K562 (cell line): ENCODE results near the gene GOLPH3L. TPM values are rescaled to one million over a fixed set of nuclear protein-coding genes. Genes with fewer than 3 reads are reported as not detected.
A peak's percentile ranks its signal among the peaks of the same experiment; 100 is the strongest.

Experiments used
- ARID2 ChIP-seq: fragments of 450-650 bp; IDR thresholded peaks from 2 replicates; pipeline ENCODE4 v1.6.1; 2017; ENCODE audit warnings: antibody characterized with exemption, mild to moderate bottlenecking
- CBX8 ChIP-seq: fragments of 200-600 bp; sonication (generic); IDR thresholded peaks from 2 replicates; pipeline ENCODE4 v1.6.1; 2012; ENCODE audit warnings: borderline replicate concordance, mixed run types, low read depth, mild to moderate bottlenecking, moderate library complexity, mixed read lengths, low read length, control low read depth, inconsistent platforms; ENCODE audit not compliant: poor library complexity, severe bottlenecking; ENCODE audit errors: extremely low read depth
- CREB1 ChIP-seq, 2 experiments: sonication (generic) in 1 of 2; formaldehyde crosslinking in 1 of 2; IDR thresholded peaks; 2 replicates each; pipeline versions ENCODE4 v1.6.1 to v1.8.0; 2012 to 2022; ENCODE audit warnings: inconsistent platforms in 1 of 2, mild to moderate bottlenecking in 1 of 2, missing genetic modification reagents in 1 of 2, moderate library complexity in 1 of 2
- DLX4 ChIP-seq: fragments of 250-450 bp; sonication (Bioruptor Pico); IDR thresholded peaks from 2 replicates; pipeline ENCODE4 v1.6.1; 2021; ENCODE audit warnings: mild to moderate bottlenecking
- E2F6 ChIP-seq, 2 experiments: IDR thresholded peaks; 2 replicates each; pipeline ENCODE4 v1.6.1; 2011; ENCODE audit warnings: borderline replicate concordance in 1 of 2, control low read depth in 1 of 2, low read depth in 1 of 2, low read length in 1 of 2, mild to moderate bottlenecking in 1 of 2, mixed read lengths in 1 of 2, moderate library complexity in 1 of 2; ENCODE audit not compliant: insufficient read depth in 1 of 2, insufficient read length in 1 of 2, poor library complexity in 1 of 2, severe bottlenecking in 1 of 2; ENCODE audit errors: extremely low read depth in 1 of 2
- EZH2 ChIP-seq: IDR thresholded peaks from 2 replicates; pipeline ENCODE4 v1.6.1; 2012; ENCODE audit warnings: low read depth, mild to moderate bottlenecking, inconsistent platforms, low read length, borderline replicate concordance
- FOXK1 ChIP-seq: sonication (generic); formaldehyde crosslinking; IDR thresholded peaks from 2 replicates; pipeline ENCODE4 v1.8.0; 2022; ENCODE audit warnings: missing genetic modification reagents, mild to moderate bottlenecking, borderline replicate concordance
- HDAC8 ChIP-seq: fragments of 450-650 bp; IDR thresholded peaks from 2 replicates; pipeline ENCODE4 v1.6.1; 2016; ENCODE audit warnings: mild to moderate bottlenecking, missing genetic modification characterization, moderate library complexity, missing compliant biosample characterization
- NELFE ChIP-seq: IDR thresholded peaks from 2 replicates; pipeline ENCODE4 v1.6.1; 2011; ENCODE audit warnings: mild to moderate bottlenecking; ENCODE audit not compliant: insufficient read depth, insufficient read length
- NR3C1 ChIP-seq: sonication (generic); formaldehyde crosslinking; IDR thresholded peaks from 2 replicates; pipeline ENCODE4 v1.8.1; 2022; ENCODE audit warnings: missing genetic modification reagents
- POU5F1 ChIP-seq: fragments of 150-350 bp; IDR thresholded peaks from 2 replicates; pipeline ENCODE4 v1.6.1; 2014; ENCODE audit warnings: borderline replicate concordance, low read length, low read depth, mild to moderate bottlenecking; ENCODE audit not compliant: partially characterized antibody
- SNIP1 ChIP-seq: fragments of 450-650 bp; IDR thresholded peaks from 2 replicates; pipeline ENCODE4 v1.7.1; 2017; ENCODE audit warnings: low read depth, mild to moderate bottlenecking
- TEAD2 ChIP-seq: fragments of 450-650 bp; IDR thresholded peaks from 2 replicates; pipeline ENCODE4 v1.6.1; 2016; ENCODE audit warnings: missing genetic modification characterization, control low read depth, missing compliant biosample characterization
- THRAP3 ChIP-seq: fragments of 450-650 bp; IDR thresholded peaks from 2 replicates; pipeline ENCODE4 v1.6.1; 2016; ENCODE audit warnings: mild to moderate bottlenecking, inconsistent platforms, borderline replicate concordance
- WHSC1 ChIP-seq: IDR thresholded peaks from one replicate; pipeline ENCODE4 v1.6.1; 2012; ENCODE audit warnings: low read length, control low read depth, inconsistent platforms
- XRCC4 ChIP-seq: IDR thresholded peaks from one replicate; pipeline ENCODE4 v1.6.1; 2011; ENCODE audit not compliant: insufficient read depth, insufficient read length; ENCODE audit errors: extremely low read depth
- YY1 ChIP-seq, 3 experiments: IDR thresholded peaks; 2 replicates each; pipeline ENCODE4 v1.6.1; 2011; ENCODE audit warnings: low read length in 2 of 3, mild to moderate bottlenecking in 2 of 3, moderate library complexity in 2 of 3, borderline replicate concordance in 1 of 3, control low read depth in 1 of 3, low read depth in 1 of 3; ENCODE audit not compliant: insufficient read depth in 3 of 3, insufficient replicate concordance in 2 of 3, control insufficient read depth in 1 of 3, insufficient read length in 1 of 3; ENCODE audit errors: extremely low read depth in 1 of 3
- ZBTB49 ChIP-seq: sonication (generic); formaldehyde crosslinking; IDR thresholded peaks from 2 replicates; pipeline ENCODE4 v1.8.0; 2022; ENCODE audit warnings: missing genetic modification reagents, mild to moderate bottlenecking, borderline replicate concordance
- ZNF740 ChIP-seq, 3 experiments: fragments of 200-800 bp in 1 of 3; sonication (Bioruptor generic) in 1 of 3; sonication (generic) in 1 of 3; formaldehyde crosslinking in 1 of 3; IDR thresholded peaks; 2 replicates each; pipeline versions ENCODE4 v1.6.1 to v1.8.0; 2016 to 2022; ENCODE audit warnings: mild to moderate bottlenecking in 2 of 3, missing compliant biosample characterization in 2 of 3, missing genetic modification characterization in 2 of 3, missing genetic modification reagents in 1 of 3
- polyA plus RNA-seq, 8 experiments: library from polyadenylated mRNA; depleted of rRNA in 4 of 8; stranded (reverse) in 5 of 8; unstranded in 3 of 8; fragments of >200 nt; fragmentation: Nextera tagmentation in 2 of 8; fragmentation: Illumina TruSeq in 1 of 8; extraction: Ambion mirVana in 2 of 8; extraction: Trizol in 1 of 8; gene quantifications; 2 replicates each; pipeline versions ENCODE4 v1.2.1 to v1.2.3, GENCODE V29; 2011 to 2014; ENCODE audit warnings: inconsistent platforms in 1 of 8, missing spikeins in 1 of 8
- total RNA-seq, 7 experiments: library from RNA; depleted of rRNA in 6 of 7; stranded (reverse); fragments of >200 nt in 6 of 7; fragmentation: Illumina TruSeq in 2 of 7; extraction: Trizol in 2 of 7; gene quantifications; 2 replicates each; pipeline versions ENCODE4 v1.2.1 to v1.2.3, GENCODE V29; 2011 to 2021; ENCODE audit warnings: low replicate concordance in 1 of 7

The GOLPH3L gene
- total and polyA plus RNA-seq, 9 of the 15 experiments (the other 6 are each of a cell fraction or from before 2014, with no cell fraction given) = 8.1 to 42.1 (median 21.6) TPM

GRCh38 chr1:150619576-150620509 is 77.1 kb downstream of the GOLPH3L start (continued):
- TF ChIP-seq FOXK1 (CRISPR knock-in tag) = no peak
- TF ChIP-seq ARID2 = no peak
- peak; percentile 45; the same call in 1 of the 2 replicates for TF ChIP-seq CREB1 (IDR thresholded peaks at IDR 0.05)
- TF ChIP-seq CREB1 (CRISPR knock-in tag; IDR thresholded peaks at IDR 0.05) = no peak
- no peak for TF ChIP-seq XRCC4
- no peak for TF ChIP-seq CBX8
- no peak for TF ChIP-seq ZBTB49
- TF ChIP-seq SNIP1 = no peak
- TF ChIP-seq NELFE = no peak
- no peak for TF ChIP-seq DLX4 (CRISPR knock-in tag)
- no peak; the same call in 1 of the 2 replicates for TF ChIP-seq THRAP3
- no peak for TF ChIP-seq YY1 (IDR thresholded peaks at IDR 0.05; ENCODE audit: borderline replicate concordance in 1 of 3, control insufficient read depth in 1 of 3, extremely low read depth in 1 of 3, insufficient read depth in 3 of 3, insufficient read length in 1 of 3, insufficient replicate concordance in 2 of 3, low read depth in 1 of 3, low read length in 2 of 3)
- no peak for TF ChIP-seq E2F6 (IDR thresholded peaks at IDR 0.05; ENCODE audit: borderline replicate concordance in 1 of 2, extremely low read depth in 1 of 2, insufficient read depth in 1 of 2, insufficient read length in 1 of 2, low read depth in 1 of 2, low read length in 1 of 2, poor library complexity in 1 of 2, severe bottlenecking in 1 of 2)
- no peak for TF ChIP-seq WHSC1
- no peak for TF ChIP-seq TEAD2 (tag)
- no peak for TF ChIP-seq HDAC8 (tag)
- TF ChIP-seq NR3C1 = no peak
- TF ChIP-seq EZH2 = no peak
- TF ChIP-seq POU5F1 = no peak
- no peak for TF ChIP-seq ZNF740 (CRISPR knock-in tag; IDR thresholded peaks at IDR 0.05)
- no peak for TF ChIP-seq ZNF740 (tag; IDR thresholded peaks at IDR 0.05)
